ENCODE results near the gene CCL17.
A peak's percentile ranks its signal among the peaks of the same experiment; 100 is the strongest.
"Not testable (repeated sequence)": the region's sequence is repeated elsewhere in the genome, so short reads cannot be mapped to it uniquely, and the experiment has no call there.

Gene CCL17

DNA sequence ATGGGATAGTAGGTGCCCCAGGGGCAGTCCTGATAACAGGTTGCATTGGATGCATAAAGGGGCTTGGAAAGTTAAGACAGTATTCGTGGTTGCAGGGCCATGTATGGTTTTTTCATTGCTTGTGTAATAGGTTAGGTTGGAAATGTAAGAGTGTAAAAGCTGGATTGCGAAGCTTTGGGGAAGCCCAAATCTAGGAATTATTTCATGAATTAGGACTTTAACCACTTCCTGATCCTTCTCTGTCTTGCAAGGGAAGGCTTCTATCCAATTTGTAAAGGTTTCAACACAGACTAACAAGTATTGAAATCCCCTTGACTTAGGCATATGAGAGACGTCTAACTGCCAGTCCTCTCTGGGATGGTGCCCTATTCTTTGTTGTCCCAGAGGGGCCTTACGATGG lies 7.8 kb upstream of the CCL17 start:
- no peak for DNase-seq (ENCODE audit: low spot score)

DNA sequence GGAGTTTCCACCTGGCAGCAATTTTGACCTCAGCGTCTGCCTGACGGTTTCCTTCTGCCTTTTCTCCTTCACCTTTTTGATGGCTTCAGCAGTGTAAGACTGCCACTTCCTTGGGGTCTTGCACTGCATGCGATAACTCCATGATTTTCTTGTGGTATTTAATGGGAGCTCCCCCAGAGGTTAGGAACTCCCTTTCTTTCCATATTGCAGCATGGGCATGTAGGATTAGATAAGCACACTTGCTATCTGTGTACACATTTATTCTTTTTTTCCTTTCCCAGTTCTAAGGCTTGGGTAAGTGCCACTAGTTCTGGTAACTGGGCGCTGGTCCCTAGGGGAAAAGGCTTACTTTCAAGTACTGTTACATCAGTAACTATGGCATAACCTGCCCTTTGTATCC lies 7.1 kb upstream of the CCL17 start:
- DNase-seq (ENCODE audit: low spot score) = not testable (repeated sequence)

DNA sequence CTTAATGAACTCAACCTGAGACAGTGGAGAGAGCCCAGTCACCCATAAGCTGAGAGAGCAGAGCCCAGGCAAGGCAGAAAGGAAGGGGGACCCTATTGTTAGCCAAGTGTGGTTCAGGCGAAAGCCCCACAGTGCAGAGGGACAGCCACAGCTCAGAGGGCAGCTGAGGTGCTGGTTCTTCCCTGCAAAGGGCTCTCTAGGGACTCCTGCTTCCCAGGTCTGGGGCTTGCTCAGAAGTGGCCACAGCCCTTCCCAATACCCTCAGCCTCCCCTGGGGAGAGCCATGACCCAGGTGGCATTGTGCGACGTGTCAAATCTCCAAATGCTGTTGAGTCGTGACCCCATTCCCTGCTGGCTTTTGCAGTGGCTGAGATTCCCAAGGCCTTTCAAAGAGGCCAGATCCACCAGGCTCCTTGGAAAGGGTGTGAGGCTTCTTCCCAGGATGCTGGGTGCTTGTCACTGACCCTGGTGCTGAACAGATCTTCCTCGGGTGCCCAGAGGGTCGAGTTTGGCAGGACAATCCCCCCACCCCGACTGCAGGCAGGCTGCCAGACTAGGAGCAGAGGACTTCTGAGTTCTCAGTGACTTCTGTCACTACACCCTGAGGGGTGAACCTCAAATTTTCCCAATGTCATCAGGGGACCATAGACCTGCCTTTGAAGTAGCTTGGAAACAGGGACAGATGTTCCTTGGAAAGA lies 2.5 kb upstream of the CCL17 start:
- no peak for DNase-seq (ENCODE audit: low spot score)

DNA sequence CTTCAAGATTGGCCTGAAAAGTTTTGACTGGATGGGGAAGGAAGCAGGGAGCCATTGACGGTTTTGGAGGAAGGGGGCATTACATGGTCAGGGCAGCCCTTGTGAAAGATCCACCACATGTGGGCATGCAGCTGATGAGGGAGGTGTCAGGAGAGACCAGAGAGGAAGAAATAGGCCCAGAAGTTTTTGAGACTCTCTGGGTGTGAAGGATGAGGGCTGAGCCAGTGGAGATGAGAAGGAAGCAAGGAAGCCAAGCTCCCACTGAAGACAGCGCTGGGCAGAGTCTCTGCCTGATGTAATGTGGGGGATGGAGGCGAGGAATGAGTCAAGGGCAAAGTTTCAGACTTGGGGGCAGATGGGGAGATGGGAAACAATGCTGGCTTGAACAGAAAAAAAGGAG lies 530 bp downstream of the CCL17 start:
- no peak for DNase-seq (ENCODE audit: low spot score)

DNA sequence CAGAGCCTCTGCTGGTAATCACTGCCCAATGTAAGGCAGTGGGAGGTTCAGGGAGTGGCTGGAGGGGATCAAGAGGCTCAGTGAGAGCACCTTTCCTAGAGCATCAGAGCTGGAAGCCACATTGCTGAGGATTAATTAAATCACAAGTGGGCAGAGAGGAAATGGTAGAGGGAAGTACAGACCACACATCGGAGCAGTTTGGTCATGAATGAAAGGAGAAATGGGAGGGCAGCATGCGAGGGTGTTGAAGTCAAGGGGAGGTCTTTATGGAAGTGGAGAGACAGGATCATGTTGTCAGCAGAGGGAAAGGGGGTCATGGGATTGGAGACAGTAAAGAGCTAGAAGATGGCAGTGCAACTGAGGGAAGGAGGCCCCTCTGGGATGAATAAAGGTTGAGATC lies 2.3 kb downstream of the CCL17 start:
- DNase-seq (ENCODE audit: low spot score) = no peak

DNA sequence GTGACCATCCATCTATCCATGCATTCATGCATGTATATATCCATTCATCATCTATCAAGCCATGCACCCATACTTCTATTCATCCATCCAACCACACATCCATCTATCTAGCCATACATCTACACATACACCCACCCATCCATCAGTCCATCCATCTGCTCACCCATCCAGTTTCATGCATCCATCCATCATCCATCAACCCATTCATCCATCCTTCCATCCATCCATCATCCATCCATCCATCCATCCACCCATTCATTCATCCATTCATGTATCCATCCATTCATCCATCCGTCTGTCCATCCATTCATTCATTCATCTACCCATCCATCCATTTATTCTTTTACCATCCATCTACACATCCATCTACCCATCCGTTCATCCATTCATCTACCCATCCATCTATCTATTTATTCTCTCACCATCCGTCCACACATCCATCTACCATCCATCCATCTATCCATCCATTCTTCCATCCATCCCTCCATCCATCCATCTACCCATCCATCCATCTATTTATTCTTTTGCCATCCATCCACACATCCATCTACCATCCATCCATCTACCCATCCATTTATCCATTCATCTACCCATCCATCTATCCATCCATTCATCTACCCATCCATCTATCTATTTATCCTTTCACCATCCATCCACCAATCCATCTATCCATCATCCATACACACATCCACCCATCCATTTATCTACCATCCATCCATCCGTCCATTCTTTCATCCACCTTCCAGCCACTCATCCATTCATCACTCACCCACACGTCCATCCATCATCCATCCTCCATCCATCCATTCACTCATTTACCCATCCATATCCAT lies 3.2 kb downstream of the CCL17 start:
- no peak for DNase-seq (ENCODE audit: low spot score)

DNA sequence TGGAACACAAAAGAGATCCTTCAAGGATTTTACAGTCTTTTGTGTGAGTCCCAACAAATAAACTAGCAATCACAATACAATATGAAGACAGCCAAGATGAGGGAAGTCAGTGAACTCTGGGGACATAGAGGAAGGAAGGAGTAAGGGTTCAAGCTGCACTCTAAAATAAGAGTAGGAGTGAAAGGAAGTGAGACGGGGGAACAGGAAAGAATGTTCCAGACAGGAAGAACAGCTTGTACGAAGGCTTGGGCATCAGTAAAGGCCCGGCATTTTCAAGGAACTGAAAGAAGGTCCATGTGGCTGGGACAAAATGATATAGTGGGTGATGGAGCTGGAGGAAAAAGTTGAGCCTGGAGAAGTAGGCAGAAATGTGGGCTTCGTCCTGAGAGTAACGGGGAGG lies 4.5 kb downstream of the CCL17 start:
- no peak for DNase-seq (ENCODE audit: low spot score)

DNA sequence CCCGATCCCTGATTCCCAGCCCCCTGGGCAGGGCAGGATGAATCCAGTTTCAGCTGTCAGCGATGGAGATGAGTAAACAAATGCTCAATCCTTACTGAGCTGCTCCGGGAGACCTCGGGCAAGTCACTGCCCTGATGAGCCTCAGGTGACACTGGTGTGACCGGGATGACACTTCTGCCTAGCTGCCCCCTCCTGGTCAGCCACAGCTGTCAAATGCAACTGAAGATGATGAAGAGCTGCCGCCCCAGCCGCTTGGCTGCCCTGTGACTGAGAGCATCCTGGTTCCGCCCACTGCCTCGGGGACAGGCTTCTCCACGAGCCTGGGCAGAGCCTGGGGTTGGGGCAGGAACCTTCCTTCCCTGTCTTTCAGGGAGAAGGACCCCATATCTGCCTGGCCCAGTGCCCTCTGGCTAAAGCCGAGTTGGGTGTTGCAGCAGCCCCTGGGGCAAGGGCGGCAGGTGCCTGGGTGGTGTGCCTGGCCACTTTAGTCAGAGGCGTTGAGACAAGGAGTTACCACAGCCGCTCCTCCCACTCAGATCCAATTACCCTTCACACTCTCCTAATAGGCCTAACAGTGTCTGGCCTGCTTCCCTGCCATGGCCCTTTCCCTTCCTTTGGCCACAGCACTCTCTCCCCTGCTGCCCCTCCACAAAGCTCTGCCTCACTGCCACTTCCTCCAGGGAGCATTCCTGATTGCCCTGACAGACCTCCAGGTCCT lies 5.5 kb downstream of the CCL17 start:
- no peak for DNase-seq (ENCODE audit: low spot score)

DNA sequence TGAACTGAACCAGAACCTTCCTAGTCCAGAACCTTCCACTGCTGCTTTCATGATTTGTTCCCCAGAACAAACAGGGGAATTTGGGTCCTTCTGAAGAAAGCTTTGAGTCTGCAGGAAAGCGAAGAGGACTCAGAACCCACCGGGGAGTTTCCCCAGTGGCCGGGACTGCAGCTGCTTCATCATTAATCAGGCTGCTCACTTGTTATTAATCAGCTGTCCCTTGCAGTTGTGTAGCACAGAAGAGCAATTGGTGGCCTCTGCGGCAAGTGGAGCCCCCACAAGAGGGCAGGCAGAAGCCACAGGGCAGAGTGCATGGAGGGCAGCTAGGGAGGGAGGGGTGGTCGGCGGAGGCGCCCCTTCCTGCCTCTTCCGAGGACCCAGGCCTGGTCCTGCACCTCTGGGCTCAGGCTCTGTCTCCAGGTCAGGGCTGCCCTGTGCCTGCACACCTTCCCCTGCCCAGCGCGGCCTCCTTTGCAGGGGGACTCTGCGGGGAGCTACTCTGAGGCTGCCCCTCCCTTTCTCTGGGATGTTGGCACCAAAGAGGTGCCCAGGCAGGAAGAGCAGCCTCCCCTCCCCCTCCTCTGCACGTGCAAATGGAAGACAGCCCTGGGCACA lies 6.9 kb downstream of the CCL17 start:
- DNase-seq (ENCODE audit: low spot score) = no peak

DNA sequence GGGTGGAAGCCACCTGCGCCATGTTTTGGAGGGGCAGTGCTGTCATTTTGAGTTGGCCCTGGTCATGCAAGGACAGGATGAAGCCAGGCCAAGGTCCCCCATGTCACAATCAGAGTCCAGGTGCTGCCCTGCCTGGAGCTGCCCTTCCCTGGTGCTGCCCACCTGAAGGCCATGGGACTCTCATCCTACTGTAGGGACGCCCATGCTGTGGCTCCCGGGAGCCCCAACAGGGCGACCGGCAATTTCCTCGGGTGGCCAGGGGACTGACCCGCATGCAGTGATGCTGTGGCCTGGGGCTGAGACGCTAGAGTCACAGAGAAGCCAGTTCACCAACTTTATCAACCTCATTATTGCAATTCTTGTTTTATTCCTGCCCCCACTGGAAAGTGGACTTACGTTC lies 8.0 kb downstream of the CCL17 start:
- no peak for DNase-seq (ENCODE audit: low spot score)

DNA sequence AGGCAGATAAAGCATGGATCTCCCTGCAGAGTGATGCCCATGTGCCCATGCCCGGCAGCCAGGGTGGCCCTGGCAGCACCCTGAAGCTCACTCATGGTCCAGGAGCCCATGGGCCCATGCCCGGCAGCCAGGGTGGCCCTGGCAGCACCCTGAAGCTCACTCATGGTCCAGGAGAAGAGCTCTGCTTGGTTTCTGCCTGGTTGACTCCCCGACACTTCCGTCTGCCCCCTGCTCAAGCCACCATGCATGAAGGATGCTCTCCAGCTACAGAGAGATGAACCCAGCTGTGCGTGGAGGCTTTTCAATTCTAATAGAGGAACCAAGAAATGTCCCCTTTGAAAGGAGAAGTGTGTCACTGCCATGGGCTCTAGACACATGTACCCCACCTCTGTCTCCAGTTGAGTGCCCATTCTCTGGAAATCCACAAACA lies 8.7 kb downstream of the CCL17 start:
- no peak for DNase-seq (ENCODE audit: low spot score)

DNA sequence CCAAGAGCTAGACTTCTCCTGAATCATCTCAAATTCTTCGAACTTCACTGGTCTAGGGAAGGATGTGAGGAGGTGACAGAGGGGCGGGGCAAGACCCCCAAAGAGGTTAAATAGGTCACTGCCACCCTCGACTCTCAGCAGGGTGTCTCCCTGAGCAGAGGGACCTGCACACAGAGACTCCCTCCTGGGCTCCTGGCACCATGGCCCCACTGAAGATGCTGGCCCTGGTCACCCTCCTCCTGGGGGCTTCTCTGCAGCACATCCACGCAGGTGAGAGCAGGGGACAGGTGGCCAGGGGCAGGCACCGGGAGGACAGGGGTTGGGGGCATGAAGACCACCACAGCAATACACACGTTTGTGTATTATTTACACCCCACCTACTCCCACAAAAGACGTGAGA lies 9.2 kb downstream of the CCL17 start:
- no peak for DNase-seq (ENCODE audit: low spot score)

DNA sequence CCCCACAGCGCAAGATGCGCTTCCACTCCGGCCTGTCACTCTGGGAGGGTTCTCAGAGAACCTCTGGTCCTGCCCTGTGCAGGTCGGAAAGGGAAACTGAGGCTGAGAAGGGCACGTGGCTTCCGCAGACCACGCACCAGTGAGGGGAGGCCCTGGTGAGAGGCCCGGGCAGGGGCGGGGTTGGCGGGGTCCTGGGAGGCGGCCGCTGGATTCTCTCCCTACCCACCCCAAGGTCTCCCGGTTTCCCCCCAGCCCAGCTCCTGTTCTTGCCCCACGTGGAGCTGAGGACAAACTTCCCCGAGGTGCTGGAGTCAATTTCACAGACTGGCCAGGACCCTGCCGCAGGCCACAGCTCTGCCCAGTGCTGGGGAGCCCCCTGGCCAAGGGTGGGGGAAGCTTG lies 11.5 kb downstream of the CCL17 start:
- no peak for DNase-seq (ENCODE audit: low spot score)

DNA sequence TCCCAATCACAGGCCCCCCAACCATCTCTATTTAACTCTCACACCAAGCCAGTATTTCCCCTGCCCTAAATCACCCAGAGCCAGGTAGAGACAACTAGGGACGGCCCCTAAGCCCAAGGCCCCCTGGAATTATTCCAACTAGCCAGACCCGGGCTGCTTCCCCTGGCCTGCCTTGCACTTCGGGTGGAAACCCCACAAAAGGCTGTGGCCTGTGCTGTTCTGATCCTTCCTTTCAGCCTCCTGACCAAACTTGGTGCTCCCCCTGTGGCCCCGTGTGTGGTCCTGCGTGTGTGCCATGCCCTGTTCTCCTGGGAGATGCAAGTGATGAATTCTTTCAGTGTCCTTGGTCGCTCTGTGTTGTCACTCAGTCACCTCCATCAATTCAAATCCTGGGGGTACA lies 14.9 kb downstream of the CCL17 start:
- no peak for DNase-seq (ENCODE audit: low spot score)

DNA sequence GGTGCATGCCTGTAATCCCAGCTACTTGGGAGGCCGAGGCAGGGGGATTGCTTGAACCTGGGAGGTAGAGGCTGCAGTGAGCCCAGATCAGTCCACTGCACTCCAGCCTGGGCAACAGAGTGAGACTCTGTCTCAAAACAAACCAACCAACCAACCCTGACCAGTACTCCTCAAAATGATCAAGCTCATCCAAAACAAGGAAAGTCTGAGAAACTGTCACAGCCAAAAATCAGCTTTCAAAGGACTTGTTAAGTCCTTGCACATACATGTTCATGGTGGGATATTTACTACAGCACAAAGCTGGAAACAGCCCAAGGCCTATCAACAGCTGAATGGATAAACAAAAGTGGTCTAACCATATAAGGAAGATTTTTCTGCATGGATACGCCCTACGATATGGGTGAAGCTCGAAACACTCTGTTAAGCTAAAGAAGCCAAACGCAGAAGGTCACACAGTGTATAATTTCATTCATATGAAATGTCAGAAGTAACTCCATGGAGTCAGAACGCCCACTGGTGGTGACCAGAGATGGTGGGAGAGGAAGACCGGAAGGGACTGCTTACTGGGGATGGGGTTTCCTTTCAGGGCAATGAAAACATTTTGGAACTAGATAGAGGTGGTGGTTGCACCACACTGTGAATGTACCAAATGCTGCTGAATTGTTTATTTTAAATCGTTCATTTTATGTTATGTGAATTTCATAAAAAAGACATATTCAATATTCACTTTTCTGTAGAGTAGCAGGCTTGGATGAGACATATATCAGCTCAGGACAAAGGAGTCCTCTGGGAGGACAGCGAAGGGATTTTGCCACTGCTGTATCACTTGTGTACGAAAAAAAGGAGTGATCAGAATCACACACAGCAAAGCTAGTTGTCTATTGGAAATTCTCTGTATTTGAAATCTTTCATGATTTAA lies 17.7 kb downstream of the CCL17 start:
- peak; percentile 68 for DNase-seq (ENCODE audit: low spot score)

DNA sequence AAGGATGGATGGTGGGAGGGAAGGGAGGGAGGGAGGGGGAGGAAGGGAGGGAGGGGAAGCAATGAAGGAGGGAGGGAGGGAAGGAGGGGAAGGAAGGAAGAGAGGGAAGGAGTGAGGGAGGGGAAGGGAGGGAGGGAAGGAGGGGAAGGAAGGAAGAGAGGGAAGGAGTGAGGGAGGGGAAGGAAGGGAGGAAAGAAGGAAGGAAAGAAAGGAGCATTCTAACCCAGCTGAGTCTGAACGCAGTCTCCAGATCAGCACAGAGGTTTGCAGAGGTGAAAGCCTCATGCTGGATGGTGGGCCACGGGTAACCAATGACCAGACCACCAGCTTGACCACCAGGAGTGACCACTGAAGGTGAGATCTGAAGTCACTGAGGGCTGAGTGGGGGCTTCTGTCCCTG lies 18.6 kb downstream of the CCL17 start:
- no peak for DNase-seq (ENCODE audit: low spot score)

DNA sequence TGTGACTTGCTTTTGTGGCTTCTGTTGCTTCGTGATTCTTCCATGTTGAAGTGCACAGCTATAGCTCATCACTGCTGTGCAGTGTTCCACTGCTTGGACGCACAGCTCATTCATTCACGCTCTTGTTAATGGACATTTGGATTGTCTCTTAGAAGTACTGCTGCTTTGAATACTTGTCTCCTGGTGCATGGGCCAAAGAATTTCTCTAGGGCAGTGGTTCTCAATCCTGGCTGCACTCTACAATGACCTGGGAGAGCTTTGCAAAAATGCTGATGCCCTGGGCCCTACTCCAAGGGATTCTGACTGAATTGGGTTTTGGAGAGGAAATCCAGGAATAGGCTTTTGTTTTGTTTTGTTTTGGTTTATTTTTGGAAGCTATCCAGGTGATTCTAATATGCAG lies 20.0 kb downstream of the CCL17 start:
- no peak for DNase-seq (ENCODE audit: low spot score)

DNA sequence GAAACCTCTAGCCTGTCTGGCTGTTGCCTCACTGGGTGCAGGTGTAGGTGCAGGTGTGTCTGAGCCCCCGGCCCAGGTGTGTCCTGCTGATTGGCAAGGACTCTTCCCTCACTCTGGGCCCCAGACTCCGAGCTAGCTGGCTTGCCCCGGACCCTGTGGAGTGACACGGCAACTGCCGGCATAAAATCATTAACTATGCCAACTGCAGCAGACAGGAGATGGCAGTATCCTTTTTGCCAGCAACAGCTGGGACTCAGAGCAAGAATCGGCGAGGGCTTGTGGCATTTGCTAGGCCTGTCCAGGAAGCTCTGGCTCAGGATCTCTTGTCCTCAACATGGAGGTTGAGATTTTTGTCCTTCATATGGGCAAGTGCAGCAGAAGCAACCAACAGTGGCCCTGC lies 21.8 kb downstream of the CCL17 start:
- no peak for DNase-seq (ENCODE audit: low spot score)

DNA sequence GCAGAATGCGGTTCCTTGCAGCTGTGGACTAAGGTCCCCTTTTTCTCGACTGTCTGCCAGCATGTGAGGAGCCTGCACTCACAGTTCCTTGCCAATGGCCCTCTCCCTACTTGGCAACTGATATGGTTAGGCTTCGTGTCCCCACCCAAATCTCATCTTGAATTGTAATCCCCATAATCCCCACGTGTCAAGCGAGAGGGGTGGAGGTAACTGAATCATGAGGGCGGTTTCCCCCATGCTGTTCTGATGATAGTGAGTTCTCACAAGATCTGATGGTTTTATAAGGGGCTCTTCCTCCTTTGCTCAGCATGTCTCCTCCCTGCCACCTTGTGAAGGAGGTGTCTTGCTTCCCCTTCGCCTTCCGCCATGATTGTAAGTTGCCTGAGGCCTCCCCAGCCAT lies 22.7 kb downstream of the CCL17 start:
- DNase-seq (ENCODE audit: low spot score) = no peak

DNA sequence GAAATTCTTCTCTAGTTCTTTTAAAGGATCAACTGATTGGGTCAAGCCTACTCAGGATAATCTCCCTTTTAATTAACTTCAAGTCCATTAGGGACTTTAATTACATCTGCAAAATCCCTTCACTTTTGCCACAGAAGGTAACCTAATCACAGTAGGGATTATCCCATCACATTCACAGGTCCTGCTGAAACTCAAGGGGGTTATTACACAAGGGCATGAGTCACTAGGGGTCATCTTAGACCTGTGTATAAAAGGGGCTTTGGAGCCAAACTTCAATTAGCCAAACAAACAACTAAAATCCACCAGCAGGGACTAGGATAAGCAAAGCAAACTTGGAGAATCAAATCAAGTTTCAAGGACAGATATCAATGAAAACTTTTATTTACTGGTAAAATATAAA lies 23.3 kb downstream of the CCL17 start:
- DNase-seq (ENCODE audit: low spot score) = no peak

DNA sequence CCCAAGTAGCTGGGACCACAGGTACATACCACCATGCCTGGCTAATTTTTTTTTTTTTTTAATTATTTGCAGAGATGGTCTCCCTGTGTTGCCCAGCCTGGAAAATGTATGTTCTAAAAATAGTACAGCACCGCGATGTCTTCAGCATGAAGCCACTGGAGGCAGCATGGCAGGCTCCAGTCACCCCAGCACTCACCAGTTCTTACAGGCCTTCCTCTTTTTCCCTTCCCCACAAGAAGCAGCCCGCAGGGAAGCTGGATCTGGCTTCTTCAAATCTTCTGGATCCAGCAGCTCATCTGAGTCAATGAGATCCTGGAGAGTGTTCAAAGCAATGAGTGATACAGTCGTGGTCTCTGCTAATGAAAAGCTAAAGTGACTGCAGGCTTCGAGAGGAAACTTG lies 26.4 kb downstream of the CCL17 start:
- no peak for DNase-seq (ENCODE audit: low spot score)

DNA sequence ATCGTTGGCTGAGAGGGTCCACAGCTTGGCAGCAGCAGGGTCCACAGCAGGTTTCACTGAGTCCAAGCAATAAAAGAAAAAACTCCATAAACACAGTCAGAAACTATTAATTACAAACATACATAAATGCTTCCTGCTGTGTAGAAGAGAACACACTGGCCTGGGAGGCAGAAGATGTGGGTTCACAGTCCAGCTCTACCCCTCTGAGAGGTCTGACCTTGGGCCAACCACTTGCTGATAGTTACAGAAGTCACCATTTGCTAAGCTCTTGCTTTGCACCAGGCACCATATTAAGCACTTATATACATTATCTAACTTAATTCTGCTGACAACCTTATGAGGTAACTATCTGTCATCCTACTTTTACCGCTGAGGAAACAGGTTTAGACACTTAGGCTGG lies 27.9 kb downstream of the CCL17 start:
- no peak for DNase-seq (ENCODE audit: low spot score)

Measured in RKO (cell line).